ENCODE measurements around the gene NAV1.

GRCh38 chr1:201551096-201551495 is 12.2 kb downstream of the NAV1 start:
- no peak for TF ChIP-seq ARNTL (CRISPR knock-in tag; IDR thresholded peaks at IDR 0.05; ENCODE audit: borderline replicate concordance, low read depth)
- no peak for TF ChIP-seq RARB (CRISPR knock-in tag; IDR thresholded peaks at IDR 0.05)
- no peak for TF ChIP-seq CSRNP3 (CRISPR knock-in tag; IDR thresholded peaks at IDR 0.05)
- TF ChIP-seq PATZ1 (CRISPR knock-in tag; IDR thresholded peaks at IDR 0.05; ENCODE audit: borderline replicate concordance), result no peak
